SW480 (cell line): ENCODE results near the gene GSTP1.
"Not testable (repeated sequence)": the region's sequence is repeated elsewhere in the genome, so short reads cannot be mapped to it uniquely, and the experiment has no call there.

Experiments used
- DNase-seq: peaks from one replicate; pipeline ENCODE4 v3.0.0-alpha.2; 2016; ENCODE audit warnings: low spot score

Gene GSTP1

GRCh38 chr11:67563705-67564114 is 19.9 kb upstream of the GSTP1 start:
- not testable (repeated sequence) for DNase-seq

DNA sequence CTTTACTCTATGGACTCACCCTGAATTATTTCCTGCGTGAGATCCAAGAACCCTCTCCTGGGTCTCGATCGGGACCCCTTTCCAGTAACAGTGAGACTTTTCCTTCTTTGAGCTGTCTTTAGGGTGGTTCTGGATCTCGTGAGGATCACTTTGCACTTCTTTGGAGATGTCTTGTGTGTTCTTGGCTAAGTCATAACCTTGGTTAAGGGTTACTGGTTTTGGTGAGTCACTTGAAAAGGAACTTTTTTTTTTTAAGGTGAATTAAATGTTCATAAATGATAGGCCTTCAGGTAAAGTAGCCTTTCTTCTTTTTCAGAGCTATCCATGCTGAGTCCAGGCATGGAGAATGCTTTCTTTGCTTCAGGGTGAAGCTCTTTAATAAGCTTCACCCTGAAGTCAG is 19.4 kb upstream of the GSTP1 start:
- no peak for DNase-seq

- no peak for DNase-seq
Measured at GRCh38 chr11:67571443-67571842, 12.2 kb upstream of the GSTP1 start.

DNA sequence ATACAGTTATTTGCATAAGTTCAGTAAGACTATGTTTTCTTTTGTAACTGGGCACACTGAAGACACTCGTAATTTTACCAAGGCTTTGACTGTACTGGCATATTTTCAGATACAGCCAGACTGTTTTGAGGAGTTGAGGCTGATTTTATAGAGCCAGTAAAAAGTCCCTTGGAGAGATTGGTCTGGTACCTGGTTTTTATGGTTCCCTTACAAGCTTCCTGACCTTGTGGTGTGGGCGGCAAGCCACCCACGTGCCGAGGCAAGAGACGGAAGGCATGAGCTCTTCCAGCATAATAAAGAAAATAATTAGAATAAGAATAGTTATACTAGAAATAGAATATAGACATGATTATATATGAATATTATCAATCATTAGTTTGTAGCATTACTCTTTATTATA is 11.3 kb upstream of the GSTP1 start:
- DNase-seq, result no peak

- DNase-seq, result peak; percentile 92
Measured at GRCh38 chr11:67572747-67573419, 10.7 kb upstream of the GSTP1 start.

DNA sequence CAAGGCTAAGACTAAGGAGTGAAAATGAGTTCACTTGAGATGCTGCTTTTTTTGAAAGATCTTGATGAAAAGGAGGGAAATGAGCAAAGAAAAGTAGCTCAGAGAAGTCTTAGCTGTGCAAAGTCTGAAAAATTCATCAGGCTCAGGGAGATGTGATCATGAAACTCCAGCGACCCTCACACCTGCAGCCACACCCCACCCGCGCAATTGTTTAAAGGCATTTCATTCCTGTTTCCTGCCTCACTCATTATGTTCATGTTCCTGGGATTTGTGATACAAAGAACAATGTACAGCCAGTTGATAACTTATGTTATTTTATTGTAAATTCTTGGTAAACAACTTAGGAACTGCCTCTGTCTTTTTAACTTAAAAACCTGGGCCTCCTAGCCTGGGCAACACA is 8.7 kb upstream of the GSTP1 start:
- no peak for DNase-seq

DNA sequence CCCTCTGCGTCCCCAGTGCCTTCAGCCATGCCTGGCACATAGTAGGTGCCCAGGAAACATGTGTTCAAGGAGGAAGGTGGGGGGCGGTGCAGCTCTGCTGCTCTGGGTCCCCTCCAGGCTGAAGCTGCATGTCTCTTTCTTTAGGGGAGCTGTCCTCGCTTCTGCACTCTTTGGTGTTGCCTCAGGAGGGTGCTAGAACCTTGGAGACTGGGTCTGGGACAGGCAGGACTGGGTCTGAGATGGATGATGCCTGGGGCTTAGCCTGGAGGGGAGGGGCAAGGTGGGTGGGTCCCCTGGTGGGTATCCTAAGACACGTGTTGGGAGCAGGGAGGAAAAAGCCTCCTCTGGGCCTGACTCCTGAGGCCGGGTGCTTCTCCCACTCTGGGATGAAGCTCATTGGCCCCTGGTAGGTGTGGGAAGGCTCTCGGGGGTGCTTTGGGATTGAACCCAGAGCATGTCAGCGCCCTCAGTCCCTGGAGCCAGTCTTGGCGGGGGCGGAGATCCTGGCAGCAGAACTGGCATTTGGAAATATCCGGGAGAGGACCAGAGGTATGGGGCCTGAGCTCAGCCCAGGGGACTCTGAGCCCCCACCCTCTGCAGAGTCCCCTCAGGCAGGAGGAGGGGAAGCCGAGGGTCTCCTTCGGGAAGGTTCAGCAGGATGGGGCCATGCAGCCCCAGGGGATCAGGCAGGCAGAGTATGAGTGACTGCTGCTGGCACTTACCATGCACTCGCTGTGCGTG is 6.7 kb upstream of the GSTP1 start:
- DNase-seq, result no peak

GRCh38 chr11:67577951-67578350 is 5.7 kb upstream of the GSTP1 start:
- no peak for DNase-seq

- peak; percentile 73 for DNase-seq
Measured at GRCh38 chr11:67581469-67581868, 2.1 kb upstream of the GSTP1 start.

GRCh38 chr11:67582011-67582410 is 1.6 kb upstream of the GSTP1 start:
- DNase-seq, result peak; percentile 62

DNA sequence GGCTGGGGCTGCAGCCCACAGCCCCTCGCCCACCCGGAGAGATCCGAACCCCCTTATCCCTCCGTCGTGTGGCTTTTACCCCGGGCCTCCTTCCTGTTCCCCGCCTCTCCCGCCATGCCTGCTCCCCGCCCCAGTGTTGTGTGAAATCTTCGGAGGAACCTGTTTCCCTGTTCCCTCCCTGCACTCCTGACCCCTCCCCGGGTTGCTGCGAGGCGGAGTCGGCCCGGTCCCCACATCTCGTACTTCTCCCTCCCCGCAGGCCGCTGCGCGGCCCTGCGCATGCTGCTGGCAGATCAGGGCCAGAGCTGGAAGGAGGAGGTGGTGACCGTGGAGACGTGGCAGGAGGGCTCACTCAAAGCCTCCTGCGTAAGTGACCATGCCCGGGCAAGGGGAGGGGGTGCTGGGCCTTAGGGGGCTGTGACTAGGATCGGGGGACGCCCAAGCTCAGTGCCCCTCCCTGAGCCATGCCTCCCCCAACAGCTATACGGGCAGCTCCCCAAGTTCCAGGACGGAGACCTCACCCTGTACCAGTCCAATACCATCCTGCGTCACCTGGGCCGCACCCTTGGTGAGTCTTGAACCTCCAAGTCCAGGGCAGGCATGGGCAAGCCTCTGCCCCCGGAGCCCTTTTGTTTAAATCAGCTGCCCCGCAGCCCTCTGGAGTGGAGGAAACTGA is 731 bp downstream of the GSTP1 start:
- DNase-seq, result peak; percentile 33

DNA sequence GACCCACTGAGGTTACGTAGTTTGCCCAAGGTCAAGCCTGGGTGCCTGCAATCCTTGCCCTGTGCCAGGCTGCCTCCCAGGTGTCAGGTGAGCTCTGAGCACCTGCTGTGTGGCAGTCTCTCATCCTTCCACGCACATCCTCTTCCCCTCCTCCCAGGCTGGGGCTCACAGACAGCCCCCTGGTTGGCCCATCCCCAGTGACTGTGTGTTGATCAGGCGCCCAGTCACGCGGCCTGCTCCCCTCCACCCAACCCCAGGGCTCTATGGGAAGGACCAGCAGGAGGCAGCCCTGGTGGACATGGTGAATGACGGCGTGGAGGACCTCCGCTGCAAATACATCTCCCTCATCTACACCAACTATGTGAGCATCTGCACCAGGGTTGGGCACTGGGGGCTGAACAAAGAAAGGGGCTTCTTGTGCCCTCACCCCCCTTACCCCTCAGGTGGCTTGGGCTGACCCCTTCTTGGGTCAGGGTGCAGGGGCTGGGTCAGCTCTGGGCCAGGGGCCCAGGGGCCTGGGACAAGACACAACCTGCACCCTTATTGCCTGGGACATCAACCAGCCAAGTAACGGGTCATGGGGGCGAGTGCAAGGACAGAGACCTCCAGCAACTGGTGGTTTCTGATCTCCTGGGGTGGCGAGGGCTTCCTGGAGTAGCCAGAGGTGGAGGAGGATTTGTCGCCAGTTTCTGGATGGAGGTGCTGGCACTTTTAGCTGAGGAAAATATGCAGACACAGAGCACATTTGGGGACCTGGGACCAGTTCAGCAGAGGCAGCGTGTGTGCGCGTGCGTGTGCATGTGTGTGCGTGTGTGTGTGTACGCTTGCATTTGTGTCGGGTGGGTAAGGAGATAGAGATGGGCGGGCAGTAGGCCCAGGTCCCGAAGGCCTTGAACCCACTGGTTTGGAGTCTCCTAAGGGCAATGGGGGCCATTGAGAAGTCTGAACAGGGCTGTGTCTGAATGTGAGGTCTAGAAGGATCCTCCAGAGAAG is 1.6 kb downstream of the GSTP1 start:
- no peak for DNase-seq

DNA sequence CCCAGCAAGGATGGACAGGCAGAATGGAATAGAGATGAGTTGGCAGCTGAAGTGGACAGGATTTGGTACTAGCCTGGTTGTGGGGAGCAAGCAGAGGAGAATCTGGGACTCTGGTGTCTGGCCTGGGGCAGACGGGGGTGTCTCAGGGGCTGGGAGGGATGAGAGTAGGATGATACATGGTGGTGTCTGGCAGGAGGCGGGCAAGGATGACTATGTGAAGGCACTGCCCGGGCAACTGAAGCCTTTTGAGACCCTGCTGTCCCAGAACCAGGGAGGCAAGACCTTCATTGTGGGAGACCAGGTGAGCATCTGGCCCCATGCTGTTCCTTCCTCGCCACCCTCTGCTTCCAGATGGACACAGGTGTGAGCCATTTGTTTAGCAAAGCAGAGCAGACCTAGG is 2.3 kb downstream of the GSTP1 start:
- DNase-seq, result no peak

DNA sequence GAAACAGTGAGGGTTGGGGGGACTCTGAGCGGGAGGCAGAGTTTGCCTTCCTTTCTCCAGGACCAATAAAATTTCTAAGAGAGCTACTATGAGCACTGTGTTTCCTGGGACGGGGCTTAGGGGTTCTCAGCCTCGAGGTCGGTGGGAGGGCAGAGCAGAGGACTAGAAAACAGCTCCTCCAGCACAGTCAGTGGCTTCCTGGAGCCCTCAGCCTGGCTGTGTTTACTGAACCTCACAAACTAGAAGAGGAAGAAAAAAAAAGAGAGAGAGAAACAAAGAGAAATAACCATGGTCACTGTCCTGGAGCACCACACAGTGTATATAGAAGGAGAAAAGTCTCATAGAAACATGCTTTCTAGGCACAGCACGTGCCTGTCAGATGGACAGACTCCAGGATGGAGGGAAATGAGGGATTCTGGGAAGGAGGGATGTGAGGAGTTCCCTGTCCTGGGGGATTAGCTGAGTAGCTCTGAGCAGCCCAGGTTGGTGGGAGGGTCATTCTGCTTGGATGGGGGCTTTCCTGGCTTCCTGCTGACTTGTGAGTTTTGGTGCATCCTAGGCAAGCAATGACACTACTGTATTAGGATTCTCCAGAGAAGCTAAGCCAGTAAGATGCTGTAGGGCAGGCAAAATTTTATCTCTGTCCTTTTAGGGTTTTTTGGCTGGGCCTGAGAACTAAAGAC is 3.1 kb downstream of the GSTP1 start:
- no peak for DNase-seq

GRCh38 chr11:67588136-67588503 is 4.5 kb downstream of the GSTP1 start:
- DNase-seq, result no peak

DNA sequence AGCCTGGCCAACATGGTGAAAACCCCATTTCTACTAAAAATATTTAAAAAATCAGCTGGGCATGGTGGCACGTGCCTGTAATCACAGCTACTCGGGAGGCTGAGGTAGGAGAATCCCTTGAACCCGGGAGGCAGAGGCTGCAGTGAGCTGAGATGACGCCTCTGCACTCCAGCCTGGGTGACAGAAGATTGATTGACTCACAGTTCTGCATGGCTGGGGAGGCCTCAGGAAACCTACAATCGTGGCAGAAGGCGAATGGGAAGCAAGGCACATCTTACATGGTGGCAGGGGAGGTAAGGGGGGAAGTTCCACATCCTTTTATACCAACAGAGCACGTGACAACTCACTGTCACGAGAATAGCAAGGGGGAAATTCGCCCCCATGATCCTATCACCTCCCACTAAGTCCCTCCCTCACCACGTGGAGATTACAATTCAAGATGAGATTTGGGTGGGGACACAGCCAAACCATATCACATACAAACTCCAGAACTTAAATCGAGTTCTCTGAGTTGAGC is 5.3 kb downstream of the GSTP1 start:
- DNase-seq, result not testable (repeated sequence)

DNA sequence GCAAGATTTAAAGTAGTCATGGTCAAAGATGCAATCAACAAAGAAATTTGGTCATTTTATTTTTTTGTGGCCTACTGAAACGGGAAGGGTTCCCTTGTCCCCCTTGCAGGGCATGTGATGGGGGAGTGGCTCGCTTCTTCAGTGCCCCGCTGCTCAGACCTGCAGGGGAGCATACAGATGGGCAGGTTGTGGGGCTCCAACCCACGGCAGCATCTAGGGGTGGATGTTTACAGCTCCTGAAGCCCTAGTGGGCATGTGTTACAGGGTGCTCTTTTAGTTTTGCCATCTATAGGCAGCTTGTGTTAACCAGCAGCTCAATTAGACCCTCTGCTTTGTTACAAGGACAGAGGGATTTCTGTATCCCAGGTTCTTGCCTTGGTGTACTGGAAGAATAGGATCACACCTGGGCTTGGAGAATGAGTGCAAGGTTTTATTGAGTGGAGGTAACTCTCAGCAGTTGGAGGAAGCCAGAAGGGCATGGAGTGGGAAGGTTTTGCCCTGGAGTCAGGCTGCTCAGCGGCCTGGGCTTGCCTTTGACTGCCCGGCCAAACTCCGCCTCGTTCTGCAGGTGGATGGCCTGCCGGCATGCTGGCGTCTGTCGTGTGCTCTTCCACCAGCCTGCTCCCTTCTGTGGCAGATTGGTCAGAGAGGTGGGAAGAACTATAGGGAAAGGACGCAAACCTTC is 9.4 kb downstream of the GSTP1 start:
- no peak for DNase-seq

GRCh38 chr11:67593565-67593905 is 9.9 kb downstream of the GSTP1 start:
- no peak for DNase-seq

DNA sequence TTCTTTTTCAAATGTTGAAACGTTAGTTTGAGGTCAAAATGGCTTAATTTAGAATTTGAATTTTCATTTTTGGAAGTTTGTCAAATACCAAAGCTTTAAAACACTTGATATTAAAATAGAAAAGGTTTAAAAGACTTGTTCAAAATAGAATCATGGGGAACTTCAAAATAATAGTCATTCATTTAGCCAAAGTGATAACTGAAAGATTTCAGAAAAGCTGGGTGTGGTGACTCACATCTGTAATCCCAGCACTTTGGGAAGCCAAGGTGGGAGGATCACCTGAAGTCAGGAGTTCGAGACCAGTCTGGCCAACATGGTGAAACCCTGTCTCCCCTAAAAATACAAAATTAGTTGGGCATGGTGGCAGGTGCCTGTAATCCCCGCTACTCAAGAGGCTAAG is 10.9 kb downstream of the GSTP1 start:
- DNase-seq, result no peak

GRCh38 chr11:67596753-67597300 is 13.2 kb downstream of the GSTP1 start:
- DNase-seq, result no peak
